Fibroblast of mammary gland (primary cell): Measurements from ENCODE around the gene CCND2.

Experiments used
- DNase-seq: peaks from one replicate; pipeline ENCODE4 v3.0.0-alpha.2; 2010; ENCODE audit warnings: low read depth
- H3K4me3 ChIP-seq: 2 replicates; pipeline ENCODE4 v1.5.1; 2011; ENCODE audit warnings: low read depth, mild to moderate bottlenecking, low read length, moderate library complexity; ENCODE audit not compliant: control insufficient read depth
- TF ChIP-seq, protein P1 (sequence below): conservative IDR thresholded peaks from 2 replicates; pipeline ENCODE4 v1.5.1; 2011; ENCODE audit warnings: low read depth, low read length, inconsistent platforms; ENCODE audit not compliant: control insufficient read depth, insufficient read depth

Gene CCND2

DNA sequence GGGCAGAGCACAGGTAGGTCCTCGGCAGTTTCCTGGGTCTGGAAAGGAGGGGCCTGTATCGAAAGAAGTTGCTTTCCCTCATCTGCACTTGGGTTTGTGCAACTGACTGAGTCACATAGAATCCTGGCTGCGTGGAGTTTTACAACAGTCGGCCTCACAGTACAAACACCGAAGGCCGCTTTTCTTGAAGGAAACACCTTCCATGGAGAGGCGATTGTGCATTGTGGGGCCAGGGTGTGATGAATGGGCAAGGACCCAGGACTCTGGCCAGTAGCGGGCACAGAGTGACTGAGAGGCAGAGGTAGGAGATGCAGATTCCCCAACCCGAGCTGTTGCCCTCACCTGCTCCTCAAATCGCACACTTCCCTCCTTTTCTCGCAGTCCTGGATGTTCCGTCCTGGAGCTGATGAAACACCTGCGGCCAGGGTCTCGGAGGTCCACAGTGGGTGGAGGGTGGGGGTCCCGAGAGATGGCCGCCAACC lies 7.7 kb downstream of the CCND2 start:
- TF ChIP-seq, protein P1, sequence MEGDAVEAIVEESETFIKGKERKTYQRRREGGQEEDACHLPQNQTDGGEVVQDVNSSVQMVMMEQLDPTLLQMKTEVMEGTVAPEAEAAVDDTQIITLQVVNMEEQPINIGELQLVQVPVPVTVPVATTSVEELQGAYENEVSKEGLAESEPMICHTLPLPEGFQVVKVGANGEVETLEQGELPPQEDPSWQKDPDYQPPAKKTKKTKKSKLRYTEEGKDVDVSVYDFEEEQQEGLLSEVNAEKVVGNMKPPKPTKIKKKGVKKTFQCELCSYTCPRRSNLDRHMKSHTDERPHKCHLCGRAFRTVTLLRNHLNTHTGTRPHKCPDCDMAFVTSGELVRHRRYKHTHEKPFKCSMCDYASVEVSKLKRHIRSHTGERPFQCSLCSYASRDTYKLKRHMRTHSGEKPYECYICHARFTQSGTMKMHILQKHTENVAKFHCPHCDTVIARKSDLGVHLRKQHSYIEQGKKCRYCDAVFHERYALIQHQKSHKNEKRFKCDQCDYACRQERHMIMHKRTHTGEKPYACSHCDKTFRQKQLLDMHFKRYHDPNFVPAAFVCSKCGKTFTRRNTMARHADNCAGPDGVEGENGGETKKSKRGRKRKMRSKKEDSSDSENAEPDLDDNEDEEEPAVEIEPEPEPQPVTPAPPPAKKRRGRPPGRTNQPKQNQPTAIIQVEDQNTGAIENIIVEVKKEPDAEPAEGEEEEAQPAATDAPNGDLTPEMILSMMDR = no peak
- no peak overlapping the region for H3K4me3 ChIP-seq
- peak; percentile 77 for DNase-seq

DNA sequence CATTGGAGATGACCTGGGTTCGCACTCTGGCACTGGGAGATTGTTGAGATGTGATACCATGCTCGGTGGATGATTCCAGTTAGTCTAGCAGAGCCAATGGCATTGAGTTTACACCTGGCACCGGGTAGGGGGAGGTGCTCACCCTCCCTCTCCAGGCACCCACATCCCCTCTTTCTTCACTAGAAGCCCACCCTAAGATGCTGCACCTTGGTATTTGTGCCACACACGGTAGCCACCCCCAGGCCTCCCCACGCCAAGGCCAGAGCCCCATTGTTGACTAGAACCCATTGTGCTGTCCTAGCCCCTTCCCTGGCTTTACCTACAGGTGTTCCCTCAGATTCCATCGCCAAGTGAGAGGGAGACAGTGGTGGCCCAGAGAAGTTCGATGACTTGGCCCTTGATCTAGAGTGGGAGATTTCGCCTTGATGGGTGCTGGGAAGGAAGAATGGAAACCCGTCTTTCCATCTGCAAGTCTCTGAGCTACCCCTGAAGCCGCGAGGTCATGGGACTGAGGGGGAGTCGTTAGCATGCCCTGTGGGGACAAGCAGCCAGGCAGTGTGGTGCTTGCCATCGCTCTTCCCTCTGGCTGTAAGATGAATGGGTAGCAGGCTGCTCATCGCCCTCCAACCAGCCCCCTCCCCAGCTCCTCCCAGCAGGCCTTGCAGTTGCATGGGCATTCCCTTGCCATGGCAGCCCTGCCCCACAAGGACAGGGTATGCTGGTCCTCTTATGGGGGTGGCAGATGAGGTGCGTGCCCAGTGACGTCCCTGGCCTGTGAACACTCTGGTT lies 8.7 kb downstream of the CCND2 start:
- DNase-seq = no peak
- no peak overlapping the region for H3K4me3 ChIP-seq
- TF ChIP-seq, protein P1 = no peak

DNA sequence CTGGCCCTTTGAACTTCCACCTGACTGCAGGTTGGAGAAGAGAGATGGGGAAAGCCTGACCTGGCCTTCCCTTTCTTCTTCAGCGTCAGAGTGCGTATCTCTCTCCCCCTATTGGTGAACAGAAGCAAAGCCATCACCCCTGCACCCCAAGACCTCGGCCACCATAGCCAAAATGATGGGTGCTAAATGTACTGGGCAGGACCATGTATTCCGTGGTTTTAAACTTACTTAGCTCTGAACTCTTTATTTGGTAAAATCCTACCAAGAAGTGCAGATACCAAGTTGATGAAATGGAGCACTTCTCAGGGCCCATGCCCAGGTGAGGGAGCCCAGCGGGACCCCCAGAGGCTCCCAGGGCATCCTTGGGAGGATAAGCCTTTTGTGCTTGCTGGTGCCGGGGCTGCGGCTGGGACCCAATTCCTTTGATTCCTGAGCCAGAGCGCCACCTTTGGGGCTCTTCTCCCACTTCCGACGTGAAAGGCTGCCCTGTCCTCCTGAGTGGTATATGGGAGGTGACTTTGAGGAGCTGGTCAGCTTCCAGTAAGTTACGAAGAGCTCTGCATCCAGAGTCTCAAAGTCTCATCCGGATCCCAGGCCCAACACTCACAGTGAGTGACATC lies 9.4 kb downstream of the CCND2 start:
- H3K4me3 ChIP-seq = no peak overlapping the region
- TF ChIP-seq, protein P1 = no peak
- DNase-seq = no peak

DNA sequence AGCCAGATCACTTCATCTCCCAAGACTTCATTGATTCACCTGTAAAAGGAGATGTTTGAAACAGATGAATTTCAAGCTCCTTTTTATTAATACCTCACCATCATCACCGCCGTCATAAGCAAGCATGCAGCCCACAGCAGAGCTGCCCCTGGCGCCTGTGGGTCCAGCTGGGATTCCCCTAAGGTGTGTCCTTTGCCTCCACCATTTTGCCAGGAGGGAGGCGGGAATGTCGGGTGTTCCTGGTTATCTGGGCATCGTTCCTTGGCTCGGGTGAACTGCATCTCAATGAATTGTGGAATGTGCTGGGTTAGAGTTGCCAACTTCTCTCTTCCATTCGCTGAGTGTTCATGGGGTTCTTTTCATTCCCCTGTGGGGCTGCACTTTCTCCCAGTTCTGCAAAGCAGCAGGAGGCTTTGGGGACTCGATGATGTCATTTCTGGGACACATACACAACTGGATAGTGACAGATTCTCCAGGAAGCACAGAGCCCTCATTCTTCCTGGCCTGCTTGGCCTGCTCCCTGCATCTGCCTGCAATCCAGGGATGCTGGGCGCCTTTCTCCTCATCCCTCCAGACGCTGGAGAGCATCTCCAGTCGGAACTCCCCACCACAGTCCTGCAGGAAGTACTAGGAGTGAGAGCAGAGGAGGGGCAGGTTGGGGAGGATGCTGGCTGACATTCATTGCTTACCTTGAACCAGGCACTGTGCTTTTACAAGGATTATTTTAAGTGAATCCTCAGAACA lies 10.1 kb downstream of the CCND2 start:
- TF ChIP-seq, protein P1 = no peak
- no peak overlapping the region for H3K4me3 ChIP-seq
- no peak for DNase-seq

DNA sequence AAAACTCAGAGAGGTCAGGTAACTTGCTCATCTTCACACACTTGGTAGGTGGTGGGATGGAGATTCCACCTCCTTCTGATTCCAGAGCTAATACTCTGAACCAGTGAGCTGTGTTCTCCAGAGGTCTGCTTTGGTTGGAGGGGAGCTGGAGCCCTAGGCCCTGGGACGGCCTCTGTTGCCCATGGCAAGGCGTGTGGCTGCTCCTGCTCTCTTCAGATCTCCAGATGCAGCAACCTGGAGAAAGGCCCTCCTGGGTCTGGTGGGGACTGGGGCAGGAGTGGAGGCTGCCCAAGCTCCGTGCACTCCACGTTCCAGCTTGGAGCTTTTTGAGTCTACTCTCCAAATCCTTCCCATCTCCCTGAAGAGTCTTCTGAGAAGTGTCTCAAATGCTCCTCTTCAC lies 10.7 kb downstream of the CCND2 start:
- no peak overlapping the region for H3K4me3 ChIP-seq
- TF ChIP-seq, protein P1 = no peak

DNA sequence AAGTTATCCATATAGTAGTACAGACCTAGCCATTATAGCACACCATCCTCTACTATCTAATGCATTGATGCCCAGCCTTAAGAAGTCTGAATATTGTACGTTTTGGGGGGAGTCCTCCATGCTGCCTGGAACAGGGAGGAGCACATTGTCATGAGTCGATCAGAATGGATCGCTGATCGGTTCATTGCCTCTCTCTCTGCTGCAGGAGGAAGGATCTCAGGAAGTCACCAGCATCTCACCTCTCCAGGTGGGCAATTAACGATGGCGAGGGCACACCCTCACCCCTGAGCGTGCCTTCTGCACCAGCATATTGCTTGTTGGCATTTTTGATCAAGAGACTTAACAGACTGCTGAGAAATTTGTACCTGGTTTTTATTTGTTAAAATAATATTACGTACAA lies 11.5 kb downstream of the CCND2 start:
- DNase-seq = no peak
- H3K4me3 ChIP-seq = no peak overlapping the region
- TF ChIP-seq, protein P1 = no peak

More for the DNA sequence above, 10.7 kb downstream of the CCND2 start:
- no peak for DNase-seq
